ENCODE measurements around the gene CHST11. TPM values are rescaled to one million over a fixed set of nuclear protein-coding genes. Genes with fewer than 3 reads are reported as not detected.

Gene CHST11
- total and polyA plus RNA-seq, 9 donors = 4.0 to 39.9 (median 20.1) TPM

DNA sequence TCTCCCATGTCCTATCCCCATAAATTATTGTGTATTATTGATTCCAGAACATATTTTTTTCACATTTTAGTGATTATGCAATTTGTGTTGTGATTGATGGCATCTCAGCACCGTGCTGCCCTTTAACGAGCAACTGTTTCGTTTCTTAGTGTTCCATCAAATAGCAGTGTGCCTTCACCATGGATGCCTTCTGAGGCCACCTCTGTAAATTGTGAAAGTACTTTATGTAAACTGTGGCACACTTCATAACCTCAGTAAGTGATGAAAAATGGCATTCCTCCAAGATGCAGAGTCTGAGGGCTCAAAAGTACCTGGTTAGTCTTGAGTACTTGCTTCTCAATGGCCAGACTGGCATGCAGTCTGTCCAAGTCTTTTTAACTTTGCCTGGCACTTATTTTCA is 8.2 kb downstream of the CHST11 start:
- WGBS, 3 donors = 87 to 94% (median 92%) methylated on average over 3 of the region's 3 CpGs
- Histone ChIP-seq H3K27ac (no peak overlapping the region), H3K36me3 (no peaks in the 10 kb centered on the region), H3K9me3 (no peaks in the 10 kb centered on the region), H3K4me3 (no peak overlapping the region), H3K4me1 (ENCODE audit: insufficient read depth) (no peaks in the 10 kb centered on the region), H3K27me3 (no peaks in the 10 kb centered on the region)
- intact Hi-C loops (cut with DNase I) = no loop called here
- DNase-seq = no peak
- TF ChIP-seq, protein P1, sequence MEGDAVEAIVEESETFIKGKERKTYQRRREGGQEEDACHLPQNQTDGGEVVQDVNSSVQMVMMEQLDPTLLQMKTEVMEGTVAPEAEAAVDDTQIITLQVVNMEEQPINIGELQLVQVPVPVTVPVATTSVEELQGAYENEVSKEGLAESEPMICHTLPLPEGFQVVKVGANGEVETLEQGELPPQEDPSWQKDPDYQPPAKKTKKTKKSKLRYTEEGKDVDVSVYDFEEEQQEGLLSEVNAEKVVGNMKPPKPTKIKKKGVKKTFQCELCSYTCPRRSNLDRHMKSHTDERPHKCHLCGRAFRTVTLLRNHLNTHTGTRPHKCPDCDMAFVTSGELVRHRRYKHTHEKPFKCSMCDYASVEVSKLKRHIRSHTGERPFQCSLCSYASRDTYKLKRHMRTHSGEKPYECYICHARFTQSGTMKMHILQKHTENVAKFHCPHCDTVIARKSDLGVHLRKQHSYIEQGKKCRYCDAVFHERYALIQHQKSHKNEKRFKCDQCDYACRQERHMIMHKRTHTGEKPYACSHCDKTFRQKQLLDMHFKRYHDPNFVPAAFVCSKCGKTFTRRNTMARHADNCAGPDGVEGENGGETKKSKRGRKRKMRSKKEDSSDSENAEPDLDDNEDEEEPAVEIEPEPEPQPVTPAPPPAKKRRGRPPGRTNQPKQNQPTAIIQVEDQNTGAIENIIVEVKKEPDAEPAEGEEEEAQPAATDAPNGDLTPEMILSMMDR (IDR thresholded peaks at IDR 0.05) = no peak
- TF ChIP-seq POLR2A (IDR thresholded peaks at IDR 0.05) = no peak
- TF ChIP-seq EP300 (IDR thresholded peaks at IDR 0.05) = no peak

DNA sequence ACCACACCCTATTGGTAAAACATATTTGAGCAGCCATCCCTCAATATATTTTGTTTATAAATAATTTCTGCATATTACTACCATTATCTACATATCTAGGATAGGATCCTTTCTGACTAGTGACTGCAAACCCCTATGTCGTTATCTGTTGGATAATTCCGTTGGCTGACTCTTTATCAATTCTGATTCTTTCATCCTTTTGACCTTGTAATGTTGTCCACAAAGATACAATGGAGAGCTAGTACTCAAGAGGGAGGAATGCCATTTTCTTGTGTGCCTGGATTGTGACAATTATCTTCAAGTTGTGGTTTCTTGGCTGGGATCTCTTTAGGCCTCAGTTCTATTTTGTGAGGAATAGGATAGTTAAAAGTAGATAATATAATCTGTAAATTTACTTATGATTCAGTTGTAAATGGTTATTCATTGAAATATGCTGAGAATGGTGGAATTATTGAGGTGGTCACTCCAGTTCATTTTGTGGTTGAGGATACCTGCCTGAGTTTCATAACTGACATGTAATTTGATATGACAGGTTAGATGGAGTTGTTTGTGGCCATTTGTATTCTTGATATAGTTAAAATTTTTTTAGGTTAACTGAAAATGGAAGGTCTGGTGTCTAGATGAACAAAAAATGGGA is 10.1 kb downstream of the CHST11 start:
- Histone ChIP-seq H3K27ac (no peak overlapping the region), H3K27me3 (no peaks in the 10 kb centered on the region), H3K4me3 (no peak overlapping the region), H3K4me1 (ENCODE audit: insufficient read depth) (no peaks in the 10 kb centered on the region), H3K9me3 (no peaks in the 10 kb centered on the region), H3K36me3 (no peaks in the 10 kb centered on the region)
- intact Hi-C loops (cut with DNase I) = no loop called here
- no peak for DNase-seq
- TF ChIP-seq POLR2A (IDR thresholded peaks at IDR 0.05) (no peak), EP300 (IDR thresholded peaks at IDR 0.05) (no peak)
- TF ChIP-seq, protein P1 (IDR thresholded peaks at IDR 0.05) = no peak
- WGBS, 3 donors = 86 to 90% (median 87%) methylated on average over 2 of the region's 2 CpGs

DNA sequence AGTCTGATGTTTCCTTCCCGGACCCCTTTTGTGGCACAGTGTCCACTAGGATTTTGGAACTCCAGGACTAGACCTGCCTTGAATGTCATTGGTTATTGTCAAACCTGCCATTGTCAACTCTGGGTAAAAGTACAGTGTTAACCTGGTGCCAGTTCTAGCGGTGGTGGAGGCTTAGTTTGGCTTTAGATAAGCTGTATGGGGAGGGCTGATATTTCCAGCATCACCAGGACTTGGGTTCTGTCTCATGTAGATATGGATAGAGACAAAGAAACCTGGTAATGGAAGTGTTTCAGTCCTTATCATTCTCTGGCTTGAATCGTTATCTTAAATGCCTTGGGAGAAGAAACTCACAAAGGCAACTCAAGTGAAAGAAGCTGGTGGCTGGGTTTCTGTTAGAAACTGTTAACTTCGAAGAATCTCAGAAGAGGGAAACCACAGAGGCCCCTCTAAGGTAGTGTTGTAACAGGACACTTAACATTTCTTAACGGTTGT is 10.6 kb downstream of the CHST11 start:
- Histone ChIP-seq H3K36me3 (no peaks in the 10 kb centered on the region), H3K4me3 (no peak overlapping the region), H3K9me3 (no peaks in the 10 kb centered on the region), H3K27me3 (no peaks in the 10 kb centered on the region), H3K4me1 (ENCODE audit: insufficient read depth) (no peaks in the 10 kb centered on the region), H3K27ac (no peak overlapping the region)
- no peak for DNase-seq
- WGBS, 3 donors = 78 to 88% (median 82%) methylated on average over 5 of the region's 5 CpGs
- intact Hi-C loops (cut with DNase I) = no loop called here
- TF ChIP-seq EP300 (IDR thresholded peaks at IDR 0.05) (no peak), POLR2A (IDR thresholded peaks at IDR 0.05) (no peak)
- TF ChIP-seq, protein P1 (IDR thresholded peaks at IDR 0.05) = no peak

DNA sequence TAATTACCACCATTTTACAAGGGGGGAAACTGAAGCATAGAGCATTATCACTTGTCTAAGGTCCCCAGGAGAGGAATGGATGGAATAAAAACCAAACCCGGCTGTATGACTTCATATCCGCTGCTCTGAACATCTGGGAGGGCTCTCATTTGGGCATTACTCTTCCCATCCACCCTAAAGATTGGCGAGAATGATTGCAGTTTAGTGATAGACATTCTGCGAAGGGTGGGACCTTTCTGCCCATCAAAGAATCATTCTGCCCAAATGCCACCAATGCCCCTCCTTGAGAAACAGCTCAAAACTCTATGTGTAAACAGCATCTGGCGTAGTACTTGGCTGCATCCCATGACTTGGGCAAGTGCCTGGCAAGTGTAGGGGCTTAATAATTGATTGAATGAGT is 11.6 kb downstream of the CHST11 start:
- no peak for TF ChIP-seq POLR2A (IDR thresholded peaks at IDR 0.05)
- TF ChIP-seq, protein P1 (IDR thresholded peaks at IDR 0.05) = no peak
- TF ChIP-seq EP300 (IDR thresholded peaks at IDR 0.05) = no peak
- Histone ChIP-seq H3K27me3 (no peaks in the 10 kb centered on the region), H3K27ac (no peak overlapping the region), H3K36me3 (no peaks in the 10 kb centered on the region), H3K4me3 (no peak overlapping the region), H3K9me3 (no peaks in the 10 kb centered on the region), H3K4me1 (ENCODE audit: insufficient read depth) (no peaks in the 10 kb centered on the region)
- intact Hi-C loops (cut with DNase I) = no loop called here
- 97 to 99% (median 99%) methylated on average over 5 of the region's 5 CpGs for WGBS, 3 donors
- DNase-seq = no peak

All from ovary (tissue), 9 donors.